GM12864 (cell line): Measurements from ENCODE around the gene DPP4.

Experiments
- DNase-seq: peaks from one replicate; pipeline ENCODE4 v3.0.0-alpha.2; 2011; ENCODE audit warnings: low read depth
- H3K4me3 ChIP-seq: 2 replicates; pipeline ENCODE4 v1.5.1; 2011; ENCODE audit warnings: mild to moderate bottlenecking, low read depth, low read length, control low read depth
- TF ChIP-seq, protein P1 (sequence below): IDR thresholded peaks from 2 replicates; pipeline ENCODE4 v1.5.1; 2011; ENCODE audit warnings: low read depth, mild to moderate bottlenecking, moderate library complexity, low read length, control low read depth, inconsistent platforms; ENCODE audit errors: missing control alignments

Gene DPP4

DNA sequence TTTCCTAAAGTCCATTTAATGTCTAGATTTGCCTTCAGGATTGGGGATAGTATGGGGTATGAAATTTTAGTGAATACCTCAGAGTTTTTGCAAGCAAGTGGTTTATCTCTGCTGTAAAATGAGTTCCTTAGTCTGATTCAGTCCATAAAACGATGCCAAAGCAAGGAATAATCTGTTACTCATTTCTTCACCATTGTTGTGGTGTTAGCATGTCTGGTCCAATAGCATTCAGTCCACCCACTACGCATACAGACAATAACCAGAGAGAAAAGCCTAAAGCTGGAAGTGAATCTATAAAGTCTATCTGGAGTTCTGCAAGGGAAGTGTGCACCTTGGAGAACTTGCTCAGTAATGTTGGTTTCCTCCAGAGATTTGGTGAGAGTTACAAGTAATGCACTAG is 12.9 kb upstream of the DPP4 start:
- DNase-seq, result no peak
- TF ChIP-seq, protein P1, sequence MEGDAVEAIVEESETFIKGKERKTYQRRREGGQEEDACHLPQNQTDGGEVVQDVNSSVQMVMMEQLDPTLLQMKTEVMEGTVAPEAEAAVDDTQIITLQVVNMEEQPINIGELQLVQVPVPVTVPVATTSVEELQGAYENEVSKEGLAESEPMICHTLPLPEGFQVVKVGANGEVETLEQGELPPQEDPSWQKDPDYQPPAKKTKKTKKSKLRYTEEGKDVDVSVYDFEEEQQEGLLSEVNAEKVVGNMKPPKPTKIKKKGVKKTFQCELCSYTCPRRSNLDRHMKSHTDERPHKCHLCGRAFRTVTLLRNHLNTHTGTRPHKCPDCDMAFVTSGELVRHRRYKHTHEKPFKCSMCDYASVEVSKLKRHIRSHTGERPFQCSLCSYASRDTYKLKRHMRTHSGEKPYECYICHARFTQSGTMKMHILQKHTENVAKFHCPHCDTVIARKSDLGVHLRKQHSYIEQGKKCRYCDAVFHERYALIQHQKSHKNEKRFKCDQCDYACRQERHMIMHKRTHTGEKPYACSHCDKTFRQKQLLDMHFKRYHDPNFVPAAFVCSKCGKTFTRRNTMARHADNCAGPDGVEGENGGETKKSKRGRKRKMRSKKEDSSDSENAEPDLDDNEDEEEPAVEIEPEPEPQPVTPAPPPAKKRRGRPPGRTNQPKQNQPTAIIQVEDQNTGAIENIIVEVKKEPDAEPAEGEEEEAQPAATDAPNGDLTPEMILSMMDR, result no peak
- no peak overlapping the region for H3K4me3 ChIP-seq

- TF ChIP-seq, protein P1, result no peak
- no peak overlapping the region for H3K4me3 ChIP-seq
- no peak for DNase-seq
Observed at GRCh38 chr2:162085090-162085891, 11.3 kb upstream of the DPP4 start.

DNA sequence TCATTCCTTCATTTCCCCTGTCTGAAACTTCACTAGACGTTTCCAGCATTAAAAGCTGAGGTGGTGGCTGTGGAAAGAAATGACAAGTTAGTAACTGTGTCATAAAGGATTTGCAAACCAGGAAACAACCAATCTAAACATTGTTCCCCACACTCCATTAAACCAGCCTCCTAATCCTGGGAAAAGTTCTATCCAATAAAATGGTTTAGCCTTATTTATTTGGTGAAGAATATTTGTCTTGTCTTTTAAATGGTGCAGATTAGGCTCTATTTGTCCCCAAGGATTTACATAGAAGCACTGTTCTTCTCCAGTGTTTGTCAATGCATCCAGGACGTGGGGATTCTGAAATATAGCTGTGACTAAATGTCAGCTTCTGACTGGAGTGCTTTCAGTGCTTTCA is 10.5 kb upstream of the DPP4 start:
- H3K4me3 ChIP-seq, result no peak overlapping the region
- no peak for DNase-seq
- TF ChIP-seq, protein P1, result no peak

DNA sequence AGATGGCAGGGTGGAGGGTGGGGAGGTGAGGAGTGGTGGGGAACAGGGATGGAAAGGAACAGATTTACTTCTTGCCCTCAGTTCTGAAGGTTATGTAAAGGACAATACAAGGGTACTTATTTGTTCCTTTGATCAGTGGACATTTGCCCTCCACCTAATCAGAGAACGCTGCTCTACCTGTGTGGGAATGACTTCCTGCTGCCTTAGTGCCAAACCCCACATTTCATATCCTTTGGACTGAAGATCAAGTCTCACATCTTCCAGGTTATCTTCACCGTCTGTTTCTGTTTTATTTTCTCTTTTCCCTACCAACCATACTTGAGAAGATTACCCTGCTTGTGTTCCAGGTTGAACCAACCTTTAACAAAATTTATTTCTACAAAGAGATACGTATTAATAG is 8.7 kb upstream of the DPP4 start:
- no peak for DNase-seq
- TF ChIP-seq, protein P1, result no peak
- H3K4me3 ChIP-seq, result no peak overlapping the region

- no peak for DNase-seq
Observed at GRCh38 chr2:162082036-162082435, 8.0 kb upstream of the DPP4 start.

DNA sequence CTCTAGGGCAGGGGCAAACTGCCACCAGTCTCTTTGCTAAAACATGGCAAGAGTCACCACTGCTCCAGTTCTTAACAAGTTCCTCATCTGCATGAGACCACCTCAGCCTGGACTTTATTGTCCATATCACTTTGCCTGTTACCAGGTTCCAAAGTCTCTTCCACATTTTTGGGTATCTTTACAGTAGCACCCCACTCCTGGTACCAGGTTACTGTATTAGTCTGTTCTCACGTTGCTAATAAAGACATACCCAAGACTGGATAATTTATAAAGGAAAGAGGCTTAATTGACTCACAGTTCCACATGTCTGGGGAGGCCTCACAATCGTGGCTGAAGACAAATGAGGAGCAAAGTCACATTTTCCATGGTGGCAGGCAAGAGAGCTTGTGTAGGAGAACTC is 5.5 kb upstream of the DPP4 start:
- DNase-seq, result no peak

More at GRCh38 chr2:162082036-162082435, 8.0 kb upstream of the DPP4 start:
- no peak overlapping the region for H3K4me3 ChIP-seq
- TF ChIP-seq, protein P1, result no peak

DNA sequence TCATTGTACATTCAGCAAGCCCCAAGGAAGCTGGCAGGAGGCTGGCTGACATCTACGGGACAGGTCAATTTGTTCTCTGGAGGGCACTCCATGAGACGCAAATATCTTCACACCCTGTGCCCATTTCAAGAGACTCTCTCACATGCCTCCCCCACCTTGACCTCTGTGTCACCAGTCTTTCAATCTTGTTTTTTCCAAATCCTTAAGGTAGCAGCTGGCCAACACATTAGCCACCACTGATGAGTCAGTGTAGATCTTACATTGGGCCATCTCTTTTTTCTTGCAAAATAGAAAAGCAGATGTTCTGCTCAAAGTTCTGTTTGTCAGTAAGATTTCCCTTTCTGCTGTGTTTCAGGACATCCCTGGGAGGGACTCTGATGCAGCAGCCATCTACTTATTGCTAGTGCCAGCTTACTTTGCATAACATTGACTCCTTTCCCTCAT is 1.7 kb upstream of the DPP4 start:
- TF ChIP-seq, protein P1, result no peak
- no peak overlapping the region for H3K4me3 ChIP-seq
- no peak for DNase-seq

More for the DNA sequence above, 5.5 kb upstream of the DPP4 start:
- TF ChIP-seq, protein P1, result no peak
- no peak overlapping the region for H3K4me3 ChIP-seq
